GM18909 (cell line): Measurements from ENCODE around the gene C16orf92.

Experiments
- ATAC-seq: cut with Tn5 transposase; IDR thresholded peaks from one replicate; pipeline ENCODE4 v1.9.1; 2021; ENCODE audit warnings: mild to moderate bottlenecking; ENCODE audit not compliant: unreplicated experiment, poor library complexity

Gene C16orf92

DNA sequence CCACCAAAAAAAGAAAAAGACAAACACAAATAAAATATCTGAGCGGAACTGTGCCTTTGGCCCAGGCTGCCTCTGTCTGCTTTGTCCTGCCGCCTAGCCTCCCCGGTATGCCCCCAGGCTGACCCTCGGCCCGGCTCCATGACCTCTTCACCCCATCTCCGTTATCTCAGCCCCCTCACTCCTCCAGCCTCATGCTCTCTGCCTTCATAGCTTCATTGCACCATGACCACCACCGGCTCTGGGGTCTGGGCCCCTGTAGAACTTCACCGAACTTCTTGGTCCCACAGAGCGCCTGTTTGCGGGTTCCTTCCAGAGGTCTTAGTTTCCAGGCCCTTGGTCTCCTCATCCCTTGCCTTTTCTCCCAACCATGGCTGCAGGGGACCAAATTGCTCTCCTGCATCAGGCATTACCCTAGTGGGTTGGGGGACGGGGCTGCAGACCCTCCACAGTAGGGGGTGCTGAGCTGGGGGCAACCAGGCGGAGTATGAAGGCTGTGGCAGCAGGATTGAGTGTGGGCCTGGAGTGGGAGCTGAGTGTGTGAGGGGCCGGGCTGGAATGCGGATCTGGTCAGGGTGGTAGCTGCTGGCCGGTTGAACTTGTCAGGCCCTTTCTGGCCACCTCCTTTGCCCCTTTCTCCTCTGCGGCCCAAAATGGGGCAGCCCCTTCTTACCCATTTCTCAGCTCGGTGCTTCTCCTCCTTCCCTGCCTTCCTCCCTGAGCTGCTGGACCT is 34.5 kb upstream of the C16orf92 start:
- no peak for ATAC-seq

DNA sequence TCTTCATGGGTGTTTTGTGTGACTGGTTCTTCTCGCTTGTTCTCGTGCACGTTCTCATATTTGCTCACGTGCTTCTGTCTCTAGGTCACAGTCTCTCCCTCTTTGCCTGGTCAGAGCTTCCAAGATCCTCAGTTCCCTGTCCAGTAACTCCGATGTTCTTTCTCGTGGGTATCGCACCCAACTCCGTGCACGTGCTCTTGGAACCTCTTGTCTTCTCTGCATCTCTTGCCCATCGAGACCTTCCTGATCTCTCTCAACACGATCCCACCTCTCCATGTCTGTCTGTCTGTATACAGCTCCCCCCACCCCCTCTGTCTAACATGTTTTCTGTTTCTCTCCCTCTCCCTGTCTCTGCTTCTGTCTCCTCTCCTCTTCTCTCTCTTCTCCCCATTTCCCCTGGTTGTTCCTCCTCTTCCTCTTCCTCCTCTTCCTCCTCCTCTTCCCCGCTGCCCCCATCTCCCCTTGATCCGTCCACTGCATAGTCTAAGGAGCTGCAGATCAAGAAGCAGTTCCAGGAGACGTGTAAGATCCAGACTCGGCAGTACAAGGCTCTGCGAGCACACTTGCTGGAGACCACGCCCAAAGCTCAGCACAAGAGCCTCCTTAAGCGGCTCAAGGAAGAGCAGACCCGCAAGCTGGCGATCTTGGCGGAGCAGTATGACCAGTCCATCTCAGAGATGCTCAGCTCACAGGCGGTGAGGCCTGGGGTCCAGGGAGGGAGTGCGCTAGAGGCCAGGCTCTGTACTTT is 33.7 kb upstream of the C16orf92 start:
- no peak for ATAC-seq

DNA sequence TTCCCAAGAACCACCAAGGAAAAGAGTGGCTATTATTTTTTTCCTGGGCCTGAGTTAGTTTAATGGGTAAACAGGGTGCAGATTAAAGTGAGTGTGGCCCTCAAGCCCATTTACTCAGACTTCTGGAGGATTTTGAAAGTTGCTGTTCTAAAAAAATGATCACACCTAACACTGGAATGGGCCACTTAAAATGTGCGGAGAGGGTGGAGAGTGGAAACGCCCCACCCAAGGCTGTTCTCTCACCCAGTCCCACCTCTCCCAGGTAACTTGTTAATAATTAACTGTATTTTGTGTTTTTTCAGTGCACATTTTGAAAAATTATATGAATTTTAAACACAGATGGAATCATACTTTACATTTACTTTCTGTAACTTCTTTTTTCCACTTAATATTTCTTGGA is 33.0 kb upstream of the C16orf92 start:
- ATAC-seq, result no peak

DNA sequence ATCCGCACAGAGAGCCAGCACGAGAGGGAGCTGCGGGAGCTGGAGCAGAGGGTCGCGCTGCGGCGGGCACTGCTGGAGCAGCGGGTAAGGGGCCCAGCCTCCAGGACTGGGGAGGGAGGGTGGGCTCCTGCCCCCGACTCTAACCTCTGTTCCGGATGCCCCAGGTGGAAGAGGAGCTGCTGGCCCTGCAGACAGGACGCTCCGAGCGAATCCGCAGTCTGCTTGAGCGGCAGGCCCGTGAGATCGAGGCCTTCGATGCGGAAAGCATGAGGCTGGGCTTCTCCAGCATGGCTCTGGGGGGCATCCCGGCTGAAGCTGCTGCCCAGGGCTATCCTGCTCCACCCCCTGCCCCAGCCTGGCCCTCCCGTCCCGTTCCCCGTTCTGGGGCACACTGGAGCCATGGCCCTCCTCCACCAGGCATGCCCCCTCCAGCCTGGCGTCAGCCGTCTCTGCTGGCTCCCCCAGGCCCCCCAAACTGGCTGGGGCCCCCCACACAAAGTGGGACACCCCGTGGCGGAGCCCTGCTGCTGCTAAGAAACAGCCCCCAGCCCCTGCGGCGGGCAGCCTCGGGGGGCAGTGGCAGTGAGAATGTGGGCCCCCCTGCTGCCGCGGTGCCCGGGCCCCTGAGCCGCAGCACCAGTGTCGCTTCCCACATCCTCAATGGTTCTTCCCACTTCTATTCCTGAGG is 32.0 kb upstream of the C16orf92 start:
- no peak for ATAC-seq

DNA sequence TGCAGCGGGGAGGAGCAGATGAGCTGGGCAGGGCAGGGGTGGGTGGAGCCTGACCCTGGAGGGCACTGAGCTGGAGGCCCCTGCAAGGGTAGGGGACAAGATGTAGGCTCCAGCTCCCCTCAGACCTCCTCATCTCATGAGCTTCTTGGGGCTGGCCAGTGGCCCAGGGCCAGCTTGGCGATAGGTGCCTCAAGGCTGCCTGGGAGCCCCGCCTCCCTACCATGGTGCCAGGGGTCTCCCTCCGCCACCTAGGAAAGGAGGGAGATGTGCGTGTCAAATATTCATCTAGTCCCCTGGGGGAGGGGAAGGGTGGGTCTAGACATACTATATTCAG is 31.5 kb upstream of the C16orf92 start:
- ATAC-seq, result no peak

DNA sequence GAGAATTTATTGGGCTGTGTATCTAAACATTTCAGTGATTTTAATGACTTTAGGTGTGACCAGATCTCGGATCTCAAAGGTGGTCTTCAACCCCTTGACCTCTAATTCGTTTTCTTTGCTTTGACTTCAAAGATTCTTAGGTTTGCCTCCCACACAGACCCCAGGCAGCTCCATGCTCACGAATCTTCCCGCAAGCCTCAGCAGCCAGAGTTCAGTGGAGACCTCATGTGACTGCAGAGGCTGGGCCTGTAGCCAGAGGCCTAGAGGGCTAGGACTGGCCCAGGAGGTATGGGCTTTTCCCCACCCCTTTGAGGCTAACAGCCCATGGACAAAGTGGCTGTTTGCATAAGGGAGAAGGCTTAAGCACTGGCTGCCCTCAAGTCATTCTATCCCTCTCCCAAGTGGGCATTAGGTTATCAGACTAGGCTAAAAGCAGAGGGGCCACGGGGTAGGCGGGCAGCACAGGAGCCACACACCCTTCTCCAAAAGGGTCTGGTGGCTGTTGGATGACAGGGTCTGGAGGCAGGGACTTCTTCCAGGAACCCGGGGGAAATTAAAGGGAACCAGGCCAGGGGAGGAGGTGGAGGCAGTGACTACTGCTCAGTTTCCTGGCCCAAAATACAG is 30.5 kb upstream of the C16orf92 start:
- no peak for ATAC-seq

DNA sequence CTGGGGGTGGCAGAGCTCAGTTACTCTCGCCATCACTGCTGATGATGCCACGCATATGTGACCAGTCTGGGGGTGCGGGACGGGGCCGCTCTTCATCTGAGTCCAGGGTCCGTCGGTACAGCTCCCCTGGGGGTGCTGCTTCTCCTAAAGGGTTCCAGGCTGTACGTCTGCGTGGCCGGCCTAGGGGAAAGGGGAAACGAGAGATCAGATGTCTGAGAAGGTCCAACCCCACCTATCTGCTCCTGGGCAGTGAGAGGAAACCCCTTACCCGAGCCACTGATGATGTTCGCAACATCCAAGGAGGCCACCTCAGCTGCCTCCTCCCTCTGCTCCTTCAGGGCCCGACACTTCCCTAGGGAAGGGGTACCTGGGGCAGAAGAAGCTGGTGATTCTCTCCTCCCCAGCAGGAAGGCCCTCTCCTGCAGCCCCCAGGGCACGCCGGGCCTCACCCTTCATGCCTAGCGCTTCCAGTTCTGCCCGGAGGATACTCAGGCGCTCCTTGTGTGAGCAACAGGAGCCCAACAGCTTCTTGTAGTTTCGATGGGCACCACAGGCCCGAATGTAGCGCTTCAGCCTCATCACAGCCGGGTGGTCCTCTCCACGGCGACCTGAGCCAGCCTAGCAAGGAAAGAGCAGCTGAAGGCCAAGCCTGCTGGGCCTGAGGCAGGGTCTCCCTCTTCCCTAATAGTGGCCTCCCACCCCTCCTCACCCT is 29.7 kb upstream of the C16orf92 start:
- ATAC-seq, result no peak

DNA sequence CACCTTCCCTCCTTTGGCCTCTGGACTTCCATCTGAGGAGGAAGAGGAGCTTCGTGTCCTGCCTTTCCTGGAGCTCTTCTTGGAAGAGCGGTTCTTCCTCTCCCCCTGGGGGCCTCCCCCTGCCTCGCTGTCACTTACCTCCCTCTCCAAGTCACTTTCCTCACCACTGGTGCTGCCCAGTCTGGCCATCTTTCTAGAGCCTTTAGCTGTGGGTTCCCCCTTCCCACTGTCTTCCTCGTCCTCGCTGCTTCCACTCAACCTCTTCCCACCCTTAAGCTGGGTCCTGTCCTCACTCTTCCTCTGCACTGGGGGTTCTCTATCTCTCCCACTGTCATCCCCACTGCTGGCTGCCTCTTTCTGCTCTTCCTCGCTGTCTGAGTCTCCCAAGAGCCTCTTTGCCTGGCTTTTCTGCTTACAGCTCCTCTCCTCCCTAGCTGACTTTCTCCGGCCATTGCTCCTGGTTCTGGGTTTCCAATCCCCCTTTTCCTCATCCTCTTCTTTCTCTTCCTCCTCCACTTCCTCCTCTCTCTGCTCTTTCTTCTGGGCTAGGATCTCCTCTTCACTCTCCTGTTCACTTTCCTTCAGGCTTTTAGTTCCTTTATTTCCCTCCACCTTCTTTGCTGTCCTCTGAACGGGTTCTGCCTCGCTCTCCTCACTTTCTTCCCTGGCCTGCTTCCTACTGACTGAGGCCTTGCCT is 28.9 kb upstream of the C16orf92 start:
- ATAC-seq, result no peak

DNA sequence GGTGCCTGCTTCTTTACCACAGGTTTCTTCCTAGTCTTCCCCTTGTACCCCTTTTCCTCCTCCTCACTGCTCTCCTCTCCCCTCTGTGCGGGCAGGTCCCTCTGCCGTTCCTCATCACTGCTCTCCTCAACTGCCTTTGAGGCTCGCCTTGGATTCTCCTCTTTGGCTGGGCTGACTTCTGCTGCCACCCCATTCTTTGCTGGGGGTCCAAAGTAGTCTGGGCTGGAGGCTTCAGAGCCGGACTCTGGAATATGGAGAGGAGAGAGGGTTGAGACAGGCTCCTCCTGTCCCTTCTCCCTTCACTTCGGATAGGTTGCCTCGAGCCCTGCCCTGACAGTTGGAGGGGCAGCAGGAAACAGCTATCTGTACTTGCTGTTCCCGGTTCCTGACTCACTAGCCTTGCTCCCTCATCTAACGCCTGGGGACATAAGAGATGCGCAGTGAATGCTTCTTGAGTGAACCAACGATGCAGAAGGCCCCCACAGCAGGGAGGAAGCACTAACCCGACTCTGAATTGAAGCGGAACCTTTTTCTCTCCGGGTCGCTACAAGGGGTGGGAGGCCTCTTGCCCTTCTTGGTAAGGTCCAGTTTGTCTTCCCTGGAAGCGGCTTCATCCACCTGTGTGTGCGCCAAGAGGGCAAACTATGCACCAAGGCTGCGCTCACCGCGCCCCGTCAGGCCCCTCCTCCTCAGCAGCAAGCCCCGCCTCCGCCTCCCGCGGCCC is 28.2 kb upstream of the C16orf92 start:
- peak; percentile 30 for ATAC-seq

DNA sequence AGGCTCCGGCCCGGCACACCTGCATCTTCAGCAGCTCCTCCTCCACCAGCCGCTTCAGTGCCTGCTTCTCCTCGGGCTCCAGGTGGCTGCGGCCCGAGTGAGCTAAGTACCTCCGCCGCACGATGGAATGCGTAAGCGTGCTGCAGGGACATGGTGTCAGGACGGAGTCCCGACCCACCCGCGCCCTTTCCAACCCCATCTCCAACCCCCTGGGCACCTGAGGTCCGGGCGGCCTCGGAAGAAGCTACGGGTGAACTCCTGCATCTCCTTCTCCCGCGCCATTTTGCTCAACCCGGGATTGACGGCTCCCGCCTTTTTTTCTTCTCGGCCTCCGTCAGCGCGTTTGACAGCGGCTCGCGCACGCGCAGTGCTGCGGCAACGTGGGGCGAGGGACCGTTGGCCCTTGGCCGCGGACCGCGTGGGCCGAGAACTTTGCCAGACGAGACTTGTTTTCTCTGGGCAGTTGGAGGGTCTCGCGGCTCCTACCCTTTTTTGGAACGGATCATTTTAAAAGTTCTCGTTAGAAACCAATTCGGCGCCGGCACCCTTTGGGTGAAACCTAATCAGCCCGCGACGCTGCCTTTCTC is 27.6 kb upstream of the C16orf92 start, which contains the start of gene HIRIP3:
HIRIP3 (minus strand) TSS at position 294 of the 587 bp plus-strand sequence; CDS start at position 282, 12 bp downstream.
- ATAC-seq, result peak; percentile 44

DNA sequence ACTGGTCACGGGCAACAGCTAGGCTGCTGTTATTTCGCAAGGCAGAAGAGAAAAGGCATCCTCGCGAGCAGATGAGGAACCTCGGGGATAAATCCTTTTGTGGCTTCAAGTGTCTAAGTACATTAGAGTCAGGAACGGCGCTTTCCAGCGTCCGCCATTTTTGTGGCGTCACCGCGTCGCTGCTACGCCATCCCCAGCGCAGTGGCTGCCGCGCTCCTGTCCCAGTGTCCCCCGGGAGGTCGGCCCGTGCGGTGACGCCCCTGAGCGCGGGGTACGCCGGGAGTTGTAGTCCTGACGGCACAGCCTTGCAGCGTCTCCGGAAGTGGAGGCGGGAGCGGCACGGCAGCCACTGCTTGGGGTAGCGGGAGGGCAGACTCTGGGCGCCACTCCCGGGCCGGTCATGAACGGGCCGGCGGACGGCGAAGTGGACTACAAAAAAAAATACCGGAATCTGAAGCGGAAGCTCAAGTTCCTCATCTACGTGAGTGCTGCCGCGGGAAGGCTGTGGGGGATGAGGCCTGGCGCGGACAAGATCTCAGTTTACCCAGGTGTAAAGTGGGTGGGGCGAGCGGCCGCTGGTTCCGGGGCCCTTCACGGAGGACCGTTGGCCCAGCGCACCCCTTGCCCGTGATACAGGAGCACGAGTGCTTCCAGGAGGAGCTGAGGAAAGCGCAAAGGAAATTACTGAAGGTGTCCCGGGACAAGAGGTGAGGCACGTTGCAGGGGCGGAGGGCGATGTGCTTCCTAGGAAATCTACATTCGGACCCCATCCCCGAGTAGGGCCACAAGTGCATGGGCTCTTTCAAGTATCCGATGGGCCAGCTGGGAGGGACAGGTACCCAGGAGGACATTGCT is 26.9 kb upstream of the C16orf92 start, which contains the start of gene INO80E:
INO80E (plus strand) TSS at position 331 of the 855 bp plus-strand sequence; CDS start at position 401, 70 bp downstream.
- peak; percentile 96 for ATAC-seq

DNA sequence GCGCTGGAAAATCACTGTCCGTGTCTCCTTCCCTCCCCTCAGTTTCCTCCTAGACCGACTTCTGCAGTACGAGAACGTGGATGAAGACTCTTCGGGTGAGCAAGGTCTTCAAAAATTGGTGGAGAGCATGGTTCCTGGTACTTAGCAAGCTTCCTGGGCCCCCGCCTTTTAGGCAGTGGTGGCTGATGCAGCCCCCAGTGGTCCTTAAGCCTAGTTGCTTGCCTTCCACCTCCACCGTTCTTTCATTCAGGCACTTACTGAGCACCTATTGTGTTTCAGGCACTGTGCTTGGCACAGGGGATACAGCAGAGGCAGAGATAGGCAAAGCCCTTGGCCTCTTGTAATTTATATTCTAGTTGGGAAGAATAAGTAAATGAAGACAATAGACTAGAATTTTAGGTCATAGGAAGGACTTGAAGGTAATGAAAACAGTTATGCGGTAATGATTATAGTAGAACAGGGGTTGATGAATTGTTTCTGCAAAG is 26.2 kb upstream of the C16orf92 start:
- no peak for ATAC-seq

DNA sequence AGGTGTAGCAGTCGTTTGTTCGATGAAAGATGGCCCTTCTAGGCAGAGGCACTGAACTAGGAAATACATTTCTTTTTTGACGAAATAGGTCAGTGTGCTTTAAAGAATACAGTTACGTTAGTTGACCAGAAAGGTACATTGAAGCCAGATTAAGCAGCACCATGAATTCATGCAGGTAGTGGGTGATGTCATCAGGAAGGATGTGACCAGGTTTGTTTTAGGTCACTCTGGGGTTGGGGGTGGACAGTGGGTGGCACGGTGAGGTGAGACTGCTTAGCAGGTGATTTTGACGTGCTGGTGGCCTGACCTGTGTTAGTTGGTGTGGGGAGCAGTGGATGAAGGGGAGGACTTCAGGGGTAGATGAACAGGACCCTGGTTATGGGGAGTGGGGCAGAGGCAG is 23.4 kb upstream of the C16orf92 start:
- no peak for ATAC-seq

DNA sequence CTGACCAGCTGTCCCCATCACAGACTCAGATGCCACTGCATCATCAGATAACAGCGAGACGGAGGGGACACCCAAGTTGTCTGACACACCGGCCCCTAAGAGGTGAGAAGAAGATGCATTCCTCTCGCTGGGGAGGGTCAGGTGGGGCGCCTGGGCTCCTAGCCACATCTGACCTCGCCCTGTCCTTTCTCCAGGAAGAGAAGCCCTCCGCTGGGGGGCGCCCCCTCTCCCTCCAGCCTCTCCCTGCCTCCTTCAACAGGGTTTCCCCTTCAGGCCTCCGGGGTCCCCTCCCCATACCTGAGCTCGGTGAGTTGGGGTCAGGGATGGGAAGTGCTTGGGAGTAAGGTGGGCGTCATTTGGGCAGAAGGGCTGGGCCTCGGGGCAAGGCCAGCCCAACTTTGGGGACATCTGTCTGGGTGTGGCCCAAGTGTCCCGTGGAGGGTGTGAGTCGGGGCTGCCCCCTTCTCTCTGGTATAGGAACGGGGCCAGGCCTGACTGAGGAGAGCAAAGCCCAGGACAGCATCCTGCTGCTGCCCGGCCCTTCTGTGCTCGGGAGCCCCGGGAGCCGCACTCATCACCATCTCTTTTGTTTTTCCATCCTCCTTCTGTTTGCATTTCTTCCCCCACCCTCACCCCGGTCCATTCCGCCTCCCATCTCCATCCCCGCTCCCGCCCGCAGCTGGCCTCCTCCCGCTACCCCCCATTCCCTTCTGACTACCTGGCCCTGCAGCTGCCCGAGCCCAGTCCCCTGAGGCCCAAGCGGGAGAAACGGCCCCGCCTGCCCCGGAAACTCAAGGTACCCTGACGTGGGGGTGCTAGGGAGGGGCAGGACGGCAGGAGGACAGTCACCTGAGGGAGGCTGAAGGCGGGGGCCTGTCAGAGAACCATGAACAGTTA is 22.0 kb upstream of the C16orf92 start:
- no peak for ATAC-seq

DNA sequence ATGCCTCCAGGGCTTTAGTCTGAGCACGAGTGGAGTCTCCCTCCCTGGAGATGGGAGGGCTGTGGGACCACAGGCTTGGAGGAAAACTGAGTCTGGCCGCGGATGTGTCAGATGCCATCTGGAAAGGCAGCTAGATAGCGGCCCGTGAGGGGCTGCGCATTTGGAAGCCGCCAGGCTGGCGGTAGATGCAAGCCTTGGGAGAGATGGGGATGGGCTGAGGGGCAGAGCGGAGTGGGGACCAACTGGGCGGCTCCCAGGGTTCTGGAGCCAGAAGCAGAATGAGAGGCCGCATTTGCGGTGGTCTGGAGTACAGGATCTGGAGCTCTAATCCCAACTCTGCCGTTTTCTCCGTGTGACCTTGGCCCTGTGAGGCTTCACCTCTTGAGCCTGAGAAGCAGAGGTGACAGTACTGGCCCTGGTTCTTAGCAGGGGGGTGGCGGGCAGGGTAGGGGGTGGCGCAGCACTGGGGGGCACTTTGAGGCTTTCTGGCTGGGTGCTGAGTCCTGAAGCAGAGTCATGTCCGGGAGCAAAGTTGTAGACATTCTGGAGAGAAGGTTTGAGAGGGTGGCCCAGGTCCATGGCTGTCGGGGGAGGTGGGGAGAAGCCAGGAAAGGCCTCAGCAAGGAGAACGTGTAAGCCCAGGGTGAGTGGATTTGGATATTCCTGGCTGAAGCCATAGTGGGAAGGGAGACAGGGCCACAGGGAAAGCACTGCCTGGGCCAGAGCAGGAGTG is 20.2 kb upstream of the C16orf92 start:
- no peak for ATAC-seq
